ES-I3 (cell line): ENCODE measurements around the gene CCL3.

ENCODE experiments used
- H3K36me3 ChIP-seq: 2 replicates; pipeline ENCODE4 v1.6.1; 2013; ENCODE audit warnings: mild to moderate bottlenecking, low read length, control low read depth, moderate library complexity; ENCODE audit not compliant: insufficient read depth
- H3K4me1 ChIP-seq: 2 replicates; pipeline ENCODE4 v1.6.1; 2013; ENCODE audit warnings: mild to moderate bottlenecking, control low read depth, low read length; ENCODE audit not compliant: insufficient read depth
- H3K9ac ChIP-seq: 2 replicates; pipeline ENCODE4 v1.6.1; 2013; ENCODE audit warnings: low read depth, mild to moderate bottlenecking, low read length, moderate library complexity
- H3K9me3 ChIP-seq: 2 replicates; pipeline ENCODE4 v1.6.1; 2013; ENCODE audit warnings: mild to moderate bottlenecking, low read length, moderate library complexity; ENCODE audit not compliant: control insufficient read depth, insufficient read depth

CCL3 gene

GRCh38 chr17:36089888-36090836 lies at the start of gene CCL3:
TSS of gene CCL3 (minus strand) at chr17:36090143. CDS start at chr17:36090058, 85 bp downstream.
- H3K36me3 ChIP-seq, result no peaks in the 10 kb centered on the region
- no peak within 1 kb of the TSS for H3K9ac ChIP-seq
- H3K9me3 ChIP-seq, result no peaks in the 10 kb centered on the region
- H3K4me1 ChIP-seq, result no peaks in the 10 kb centered on the region

DNA sequence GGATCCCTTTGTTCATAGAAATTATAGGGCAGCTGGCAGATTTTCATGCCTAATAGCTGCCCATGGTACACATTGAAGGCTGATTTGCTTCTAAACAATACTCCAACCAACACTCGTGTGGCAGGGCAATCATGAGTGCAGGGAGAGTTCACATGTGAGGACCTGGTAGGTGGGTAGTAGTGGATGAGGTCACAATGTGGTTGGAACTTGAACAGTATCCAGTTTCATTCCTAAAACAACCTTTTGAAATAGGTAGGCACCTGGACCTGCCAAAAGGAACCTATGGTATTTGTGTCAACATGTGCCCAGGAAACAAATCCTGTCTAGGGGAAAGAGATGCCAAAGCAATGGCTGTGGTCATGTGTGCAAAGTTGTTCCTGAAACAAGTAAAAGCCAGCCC lies 46.5 kb upstream of the CCL3 start:
- H3K4me1 ChIP-seq, result no peaks in the 10 kb centered on the region
- H3K9me3 ChIP-seq, result no peaks in the 10 kb centered on the region
- no peak overlapping the region for H3K9ac ChIP-seq
- no peaks in the 10 kb centered on the region for H3K36me3 ChIP-seq

DNA sequence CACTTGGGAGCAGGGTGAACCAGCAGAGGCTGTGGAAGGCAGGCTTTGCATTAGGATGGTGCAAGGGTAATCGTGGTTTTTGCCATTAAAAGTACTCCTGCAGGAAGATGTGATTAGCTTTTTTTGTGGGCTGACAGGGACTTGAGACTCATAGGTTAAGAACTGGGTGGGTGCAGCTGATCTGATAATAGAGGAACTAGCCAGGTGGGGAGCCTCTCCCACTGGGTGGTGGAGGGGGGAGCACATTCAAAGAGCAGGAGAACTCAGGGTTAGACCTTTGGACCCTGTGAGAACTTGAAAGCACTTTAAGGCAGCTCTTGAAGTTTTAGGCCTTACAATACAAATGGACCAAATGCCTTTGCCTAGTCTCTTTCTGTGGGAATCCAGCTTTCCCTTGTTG lies 46.1 kb upstream of the CCL3 start:
- Histone ChIP-seq H3K4me1 (no peaks in the 10 kb centered on the region), H3K36me3 (no peaks in the 10 kb centered on the region), H3K9me3 (no peaks in the 10 kb centered on the region), H3K9ac (no peak overlapping the region)

DNA sequence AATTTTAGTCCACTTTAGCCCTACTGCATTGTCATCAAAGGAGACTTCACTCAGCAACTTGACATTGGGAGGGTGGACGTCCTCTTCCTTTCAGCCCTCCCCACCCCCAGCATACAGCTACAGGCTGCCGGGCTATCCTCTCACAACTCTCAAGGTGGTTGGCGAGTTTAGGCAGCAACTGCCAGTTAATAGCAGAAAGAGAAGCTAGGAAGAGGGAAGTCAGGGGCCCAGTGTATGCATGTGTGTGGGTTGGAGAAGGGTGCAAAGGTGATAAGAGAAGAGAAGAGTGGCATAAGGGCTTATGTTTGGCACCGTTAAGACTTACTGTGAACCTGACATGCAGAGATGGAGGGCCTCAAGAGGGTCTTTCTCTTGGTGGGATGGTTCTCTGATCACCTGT lies 45.5 kb upstream of the CCL3 start:
- H3K9me3 ChIP-seq, result no peaks in the 10 kb centered on the region
- no peaks in the 10 kb centered on the region for H3K4me1 ChIP-seq
- no peaks in the 10 kb centered on the region for H3K36me3 ChIP-seq
- H3K9ac ChIP-seq, result no peak overlapping the region

- Histone ChIP-seq H3K9me3 (no peaks in the 10 kb centered on the region), H3K4me1 (no peaks in the 10 kb centered on the region), H3K9ac (no peak overlapping the region), H3K36me3 (no peaks in the 10 kb centered on the region)
Measured at GRCh38 chr17:36133602-36134236, 43.8 kb upstream of the CCL3 start.

GRCh38 chr17:36132421-36132831 lies 42.5 kb upstream of the CCL3 start:
- H3K9me3 ChIP-seq, result no peaks in the 10 kb centered on the region
- H3K36me3 ChIP-seq, result no peaks in the 10 kb centered on the region
- H3K9ac ChIP-seq, result no peak overlapping the region
- H3K4me1 ChIP-seq, result no peaks in the 10 kb centered on the region

DNA sequence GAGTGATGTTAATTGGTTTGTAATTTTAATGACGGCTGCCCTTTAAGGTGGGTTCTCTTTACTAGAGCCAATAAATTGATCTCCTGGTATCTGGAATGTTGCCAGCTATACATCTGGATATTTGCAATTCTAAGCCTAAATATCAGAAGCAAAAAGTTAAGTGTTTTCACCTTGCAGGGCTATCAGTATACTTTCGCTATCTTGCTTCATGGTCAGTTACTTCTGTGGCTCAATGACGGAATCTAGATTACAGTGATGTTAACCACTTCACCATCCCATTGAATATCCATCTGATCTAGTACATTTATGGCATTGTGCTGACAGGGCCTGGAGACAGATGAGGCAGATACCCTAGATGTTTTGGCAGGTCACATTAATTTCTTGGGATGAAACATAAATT lies 42.0 kb upstream of the CCL3 start:
- Histone ChIP-seq H3K9me3 (no peaks in the 10 kb centered on the region; the same call in 1 of the 2 replicates), H3K36me3 (no peaks in the 10 kb centered on the region), H3K4me1 (no peaks in the 10 kb centered on the region), H3K9ac (no peak overlapping the region)

GRCh38 chr17:36131421-36131820 lies 41.5 kb upstream of the CCL3 start:
- no peak overlapping the region for H3K9ac ChIP-seq
- no peaks in the 10 kb centered on the region for H3K4me1 ChIP-seq
- H3K9me3 ChIP-seq, result peaks cover 3% of the 10 kb centered on the region; the same call in 1 of the 2 replicates
- no peaks in the 10 kb centered on the region for H3K36me3 ChIP-seq

DNA sequence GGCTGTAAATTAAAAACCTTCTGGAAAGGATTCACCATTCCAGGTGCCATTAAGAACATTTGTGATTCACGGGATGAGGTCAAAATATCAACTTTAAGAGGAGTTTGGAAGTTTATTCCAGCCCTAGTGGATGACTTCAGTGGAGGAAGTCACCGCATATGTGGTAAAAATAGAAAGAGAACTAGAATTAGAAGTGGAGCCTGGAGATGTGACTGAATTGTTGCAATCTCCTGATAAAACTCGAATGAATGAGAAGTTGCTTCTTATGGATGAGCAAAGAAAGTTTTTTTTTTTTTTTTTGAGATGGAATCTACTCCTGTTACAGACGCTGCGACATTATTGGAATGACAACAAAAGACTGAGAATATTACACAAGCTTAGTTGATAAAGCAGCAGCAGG lies 40.4 kb upstream of the CCL3 start:
- Histone ChIP-seq H3K36me3 (no peaks in the 10 kb centered on the region), H3K9ac (no peak overlapping the region), H3K9me3 (peaks cover 8% of the 10 kb centered on the region), H3K4me1 (no peaks in the 10 kb centered on the region)

- Histone ChIP-seq H3K4me1 (no peaks in the 10 kb centered on the region), H3K36me3 (no peaks in the 10 kb centered on the region), H3K9me3 (peaks cover 8% of the 10 kb centered on the region), H3K9ac (no peak overlapping the region)
Measured at GRCh38 chr17:36129616-36130015, 39.7 kb upstream of the CCL3 start.

GRCh38 chr17:36128411-36128978 lies 38.6 kb upstream of the CCL3 start:
- Histone ChIP-seq H3K4me1 (peaks cover 7% of the 10 kb centered on the region; the same call in 1 of the 2 replicates), H3K36me3 (no peaks in the 10 kb centered on the region), H3K9me3 (peaks cover 8% of the 10 kb centered on the region), H3K9ac (no peak overlapping the region)

DNA sequence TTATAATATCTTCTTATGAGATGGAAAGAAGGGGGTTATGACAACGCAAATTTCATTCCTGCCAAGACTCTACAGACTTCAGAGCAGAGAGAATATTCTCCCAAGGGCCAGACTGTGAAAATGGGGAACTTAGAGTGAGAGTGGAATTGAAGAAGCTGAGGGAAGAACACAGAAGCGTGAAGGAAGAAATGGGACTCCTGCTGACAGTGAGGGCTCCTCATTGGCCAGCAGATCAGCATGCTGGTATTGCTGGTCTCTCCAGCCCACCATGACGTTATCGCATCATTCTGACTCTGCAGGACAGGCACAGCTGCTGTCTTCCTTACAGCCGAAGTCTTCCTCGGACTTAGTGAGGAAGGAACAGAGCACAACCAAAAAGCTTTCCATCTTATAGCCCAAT lies 38.0 kb upstream of the CCL3 start:
- Histone ChIP-seq H3K4me1 (peaks cover 12% of the 10 kb centered on the region; the same call in 1 of the 2 replicates), H3K9ac (no peak overlapping the region), H3K9me3 (peaks cover 8% of the 10 kb centered on the region), H3K36me3 (no peaks in the 10 kb centered on the region)

DNA sequence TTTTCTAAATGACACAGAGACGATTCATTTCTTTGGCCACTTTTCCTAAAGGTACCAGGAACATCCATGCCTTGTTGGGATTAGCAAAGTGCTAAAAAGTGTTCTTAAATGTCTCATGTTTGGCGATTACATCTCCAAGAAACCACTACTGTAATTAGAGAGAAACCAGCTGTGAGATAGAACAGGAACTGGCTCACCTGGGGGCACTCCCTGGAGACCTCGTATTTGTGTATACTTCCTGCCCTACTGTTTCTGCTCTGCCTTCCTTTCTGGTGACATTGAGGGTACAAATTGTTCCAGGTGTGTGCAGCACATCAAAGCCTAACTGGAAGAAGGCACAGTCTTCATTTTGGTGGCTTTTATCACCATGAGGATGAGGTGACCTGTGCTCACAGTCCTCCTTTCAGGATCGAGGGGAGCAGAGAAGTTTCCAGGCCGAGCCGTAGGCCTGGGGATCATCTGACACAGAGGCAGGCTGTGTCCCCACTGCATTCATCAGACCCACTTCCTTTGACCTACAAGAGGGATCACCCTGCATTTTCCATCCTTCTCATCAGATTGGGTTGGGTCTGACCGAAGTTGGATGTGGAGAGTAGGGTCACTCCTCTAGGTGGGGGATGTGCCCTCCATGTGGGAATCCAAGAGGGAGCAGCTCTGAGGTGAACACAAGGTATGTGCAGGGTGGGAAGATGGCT lies 37.4 kb upstream of the CCL3 start:
- Histone ChIP-seq H3K36me3 (no peaks in the 10 kb centered on the region), H3K9me3 (peaks cover 8% of the 10 kb centered on the region), H3K9ac (no peak overlapping the region), H3K4me1 (peaks cover 15% of the 10 kb centered on the region; the same call in 1 of the 2 replicates)
